ENCODE data around the gene PUM1.

- TF ChIP-seq, protein P1, sequence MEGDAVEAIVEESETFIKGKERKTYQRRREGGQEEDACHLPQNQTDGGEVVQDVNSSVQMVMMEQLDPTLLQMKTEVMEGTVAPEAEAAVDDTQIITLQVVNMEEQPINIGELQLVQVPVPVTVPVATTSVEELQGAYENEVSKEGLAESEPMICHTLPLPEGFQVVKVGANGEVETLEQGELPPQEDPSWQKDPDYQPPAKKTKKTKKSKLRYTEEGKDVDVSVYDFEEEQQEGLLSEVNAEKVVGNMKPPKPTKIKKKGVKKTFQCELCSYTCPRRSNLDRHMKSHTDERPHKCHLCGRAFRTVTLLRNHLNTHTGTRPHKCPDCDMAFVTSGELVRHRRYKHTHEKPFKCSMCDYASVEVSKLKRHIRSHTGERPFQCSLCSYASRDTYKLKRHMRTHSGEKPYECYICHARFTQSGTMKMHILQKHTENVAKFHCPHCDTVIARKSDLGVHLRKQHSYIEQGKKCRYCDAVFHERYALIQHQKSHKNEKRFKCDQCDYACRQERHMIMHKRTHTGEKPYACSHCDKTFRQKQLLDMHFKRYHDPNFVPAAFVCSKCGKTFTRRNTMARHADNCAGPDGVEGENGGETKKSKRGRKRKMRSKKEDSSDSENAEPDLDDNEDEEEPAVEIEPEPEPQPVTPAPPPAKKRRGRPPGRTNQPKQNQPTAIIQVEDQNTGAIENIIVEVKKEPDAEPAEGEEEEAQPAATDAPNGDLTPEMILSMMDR (IDR thresholded peaks at IDR 0.05; ENCODE audit: low read depth, low read length, poor library complexity, severe bottlenecking), result no peak
- no peak for TF ChIP-seq EZH2phosphoT487 (IDR thresholded peaks at IDR 0.05; ENCODE audit: borderline replicate concordance, low read length)
Measured at GRCh38 chr1:30928789-30929134, 136.8 kb downstream of the PUM1 start.
